T-helper 1 cell treated with Interleukin-12 subunit alpha and Interleukin-12 subunit beta and Interleukin-4 antibody, amounts not matched to agents 30 ng/mL and 1 ng/mL, for 36 hours (primary cell): Measurements from ENCODE around the gene PSAT1. TPM values are rescaled to one million over a fixed set of nuclear protein-coding genes. Genes with fewer than 3 reads are reported as not detected.
"Not testable (repeated sequence)": the region's sequence is repeated elsewhere in the genome, so short reads cannot be mapped to it uniquely, and the experiment has no call there.

Experiments used
- intact Hi-C: fragments of 100-400 bp; cut with micrococcal nuclease; formaldehyde crosslinking; loops from one replicate; pipeline ENCODE4 v1.15.1; 2024
- total RNA-seq: library from RNA; stranded (reverse); gene quantifications from 2 replicates; pipeline ENCODE4 v1.2.3, GENCODE V29; 2022

PSAT1 gene
- 65.7 and 67.8 TPM in 2 replicates for total RNA-seq

GRCh38 chr9:78296893-78297671, at the start of gene PSAT1:
Gene PSAT1 (plus strand): TSS chr9:78297125. CDS start chr9:78297211, 86 bp downstream.
- intact Hi-C loops: loop anchor here (1.0 to 10.0 kb wide), 10 partner anchors 36 to 1902 kb away; partner anchors contain the start of genes CEP78, GCNT1, RFK and TLE4

- intact Hi-C loops: no loop called here
Observed at GRCh38 chr9:78248635-78249034, 48.3 kb upstream of the PSAT1 start.

GRCh38 chr9:78249542-78249941, 47.4 kb upstream of the PSAT1 start:
- intact Hi-C loops: no loop called here

DNA sequence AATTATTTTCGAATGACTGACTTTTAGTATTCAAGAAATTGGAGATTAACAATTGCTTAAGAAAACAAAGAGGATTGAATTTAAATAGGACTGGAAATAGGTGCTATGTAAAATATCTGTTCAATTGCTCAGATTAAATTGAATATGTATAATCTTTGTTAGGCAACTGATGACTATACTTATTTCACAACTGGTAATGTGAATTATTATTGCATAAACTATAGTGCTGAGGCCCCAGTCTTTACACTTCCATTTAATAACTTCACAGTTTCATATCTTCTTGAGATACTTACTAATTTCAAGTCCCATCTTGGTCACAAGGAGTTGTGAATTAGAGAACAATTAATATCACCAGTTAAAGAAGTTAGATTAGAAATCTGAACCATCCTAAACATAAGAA, 44.3 kb upstream of the PSAT1 start:
- intact Hi-C loops: no loop called here

GRCh38 chr9:78253285-78253684, 43.6 kb upstream of the PSAT1 start:
- intact Hi-C loops: no loop called here

GRCh38 chr9:78261403-78262001, 35.4 kb upstream of the PSAT1 start:
- intact Hi-C loops: loop anchor here (1.0 to 5.0 kb wide), 4 partner anchors 25 to 108 kb away; partner anchors contain the start of genes CEP78 and PSAT1

DNA sequence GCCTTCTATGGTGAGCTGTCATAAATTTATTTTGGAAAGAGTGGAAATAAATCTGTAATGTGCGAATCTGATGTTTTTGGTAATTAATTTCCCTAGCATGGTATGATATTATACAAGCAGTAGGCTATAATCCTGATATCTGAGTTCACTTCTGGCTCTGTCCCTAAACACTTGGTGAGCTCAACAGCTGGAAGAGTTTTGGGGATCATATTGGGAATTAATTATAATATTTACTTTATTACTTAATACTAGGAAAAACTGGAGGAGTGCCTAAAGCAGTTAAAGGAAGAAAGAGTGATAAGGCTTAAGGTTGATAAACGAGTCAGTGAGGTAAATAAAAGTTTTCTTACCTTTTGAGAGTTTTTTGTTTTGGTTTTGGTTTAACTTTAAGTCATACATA, 34.3 kb upstream of the PSAT1 start:
- intact Hi-C loops: loop anchor here (5.0 kb wide), 1 partner anchor 90 kb away; no protein-coding TSS in a partner anchor

DNA sequence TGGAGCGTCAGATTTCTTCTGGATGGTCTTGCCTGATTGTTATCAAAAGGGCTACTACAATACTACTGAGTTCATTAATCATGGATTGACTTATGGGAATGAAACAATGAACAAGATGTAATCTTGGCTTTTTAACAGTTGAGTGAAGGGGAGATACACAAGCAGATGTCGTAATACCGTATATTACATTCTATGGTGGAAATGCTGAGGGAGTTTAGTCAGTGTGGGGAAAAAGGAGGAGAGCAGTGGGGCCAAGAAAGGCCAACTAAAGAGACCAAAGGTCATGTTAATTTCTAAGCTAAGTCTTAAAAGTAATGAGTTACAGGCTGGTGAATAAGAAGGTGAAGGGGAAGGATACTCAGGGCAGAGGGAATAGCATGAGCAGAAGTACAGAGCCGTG, 29.0 kb upstream of the PSAT1 start:
- intact Hi-C loops: no loop called here

- intact Hi-C loops: no loop called here
Observed at GRCh38 chr9:78269784-78270183, 27.1 kb upstream of the PSAT1 start.

- intact Hi-C loops: no loop called here
Observed at GRCh38 chr9:78272307-78272706, 24.6 kb upstream of the PSAT1 start.

- intact Hi-C loops: no loop called here
Observed at GRCh38 chr9:78273761-78274160, 23.2 kb upstream of the PSAT1 start.

GRCh38 chr9:78278177-78278777, 18.6 kb upstream of the PSAT1 start:
- intact Hi-C loops: no loop called here

DNA sequence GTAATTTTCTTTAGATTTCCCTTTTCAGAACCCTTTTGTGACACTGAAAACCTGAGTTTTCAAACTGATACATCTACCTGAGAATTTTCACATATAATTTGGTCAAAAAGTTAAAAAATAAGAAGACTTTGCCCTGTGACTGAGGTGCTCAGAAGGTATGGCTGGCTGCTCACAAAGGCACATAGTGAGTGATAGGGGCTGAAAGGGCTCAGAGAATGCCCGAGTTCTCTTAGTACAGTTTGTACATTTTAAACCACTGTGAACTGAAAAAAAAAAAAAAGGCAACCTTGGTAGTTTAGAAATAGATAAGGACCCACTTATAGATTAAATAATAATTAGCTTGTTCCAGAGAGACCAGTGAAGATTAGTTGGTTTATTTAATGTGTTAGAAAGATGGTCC, 18.1 kb upstream of the PSAT1 start:
- intact Hi-C loops: no loop called here

DNA sequence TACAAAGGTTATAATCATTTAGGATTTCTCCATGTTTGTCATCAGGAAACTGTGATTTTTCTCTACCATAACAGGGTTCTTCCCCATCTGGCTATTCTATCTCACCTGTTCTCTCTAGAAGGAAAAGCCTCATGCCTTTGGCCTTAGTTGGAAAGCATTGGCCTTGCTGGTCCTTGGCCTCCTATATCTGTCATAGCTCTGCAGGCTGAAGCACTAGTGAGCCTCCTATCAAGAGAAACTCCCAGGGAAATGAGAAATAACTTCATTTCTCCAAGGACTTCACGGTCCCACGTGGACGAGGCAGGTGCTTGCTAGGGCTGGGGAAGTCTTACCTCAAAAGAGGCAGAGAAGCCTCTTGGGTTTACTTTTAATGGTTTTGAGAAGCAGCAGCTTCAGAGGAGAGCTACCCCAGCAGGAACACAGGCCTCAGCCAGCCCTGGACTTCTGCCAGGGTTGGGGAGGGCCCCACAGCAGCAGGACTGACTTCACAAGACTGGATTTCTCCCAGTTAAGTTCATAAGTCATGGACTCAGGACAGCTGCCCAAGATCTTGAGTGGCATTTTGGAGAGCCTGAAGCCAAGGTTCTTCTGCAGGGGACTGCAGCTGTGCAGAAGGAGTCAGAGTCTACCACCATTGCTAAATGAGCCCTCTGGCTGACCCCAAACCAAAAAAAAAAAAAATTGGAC, 15.8 kb upstream of the PSAT1 start:
- intact Hi-C loops: no loop called here

GRCh38 chr9:78284181-78284580, 12.7 kb upstream of the PSAT1 start:
- intact Hi-C loops: not testable (repeated sequence)

DNA sequence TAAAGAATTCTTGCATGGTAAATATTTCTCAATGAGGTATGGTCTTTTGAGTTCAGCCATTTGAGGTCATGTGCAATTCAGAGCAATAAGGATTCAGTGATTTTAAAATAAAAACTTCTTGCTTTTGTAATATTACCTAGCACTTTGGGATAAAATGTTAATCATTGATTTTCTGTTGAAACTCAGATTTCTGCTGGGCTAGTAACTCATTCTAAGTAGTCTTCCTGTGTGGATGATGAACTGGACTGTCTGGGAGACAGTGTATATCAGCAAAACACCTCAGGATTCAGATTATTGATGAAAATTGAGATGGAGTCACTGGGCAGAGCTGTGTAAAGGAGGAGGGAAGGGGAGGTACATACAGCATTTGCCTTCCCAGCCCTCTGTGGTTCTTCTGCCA, 10.8 kb upstream of the PSAT1 start:
- intact Hi-C loops: no loop called here

DNA sequence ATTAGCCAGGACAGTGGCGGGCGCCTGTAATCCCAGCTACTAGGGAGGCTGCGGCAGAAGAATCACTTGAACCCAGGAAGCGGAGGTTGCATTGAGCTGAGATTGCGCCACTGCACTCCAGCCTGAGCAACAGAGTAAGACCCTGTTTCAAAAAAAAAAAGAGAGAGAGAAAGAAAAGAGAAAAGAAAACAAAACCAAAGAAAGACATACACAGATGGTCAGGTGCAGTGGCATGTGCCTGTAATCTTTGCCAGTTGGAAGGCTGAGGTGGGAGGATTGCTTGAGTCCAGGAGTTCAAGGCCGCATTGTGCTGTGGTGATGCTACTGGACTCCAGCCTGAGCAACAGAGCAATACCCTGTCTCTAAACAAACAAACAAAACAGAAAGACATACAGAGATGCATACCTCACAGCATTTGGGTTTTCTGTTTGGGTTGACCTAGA, 10.0 kb upstream of the PSAT1 start:
- intact Hi-C loops: no loop called here

DNA sequence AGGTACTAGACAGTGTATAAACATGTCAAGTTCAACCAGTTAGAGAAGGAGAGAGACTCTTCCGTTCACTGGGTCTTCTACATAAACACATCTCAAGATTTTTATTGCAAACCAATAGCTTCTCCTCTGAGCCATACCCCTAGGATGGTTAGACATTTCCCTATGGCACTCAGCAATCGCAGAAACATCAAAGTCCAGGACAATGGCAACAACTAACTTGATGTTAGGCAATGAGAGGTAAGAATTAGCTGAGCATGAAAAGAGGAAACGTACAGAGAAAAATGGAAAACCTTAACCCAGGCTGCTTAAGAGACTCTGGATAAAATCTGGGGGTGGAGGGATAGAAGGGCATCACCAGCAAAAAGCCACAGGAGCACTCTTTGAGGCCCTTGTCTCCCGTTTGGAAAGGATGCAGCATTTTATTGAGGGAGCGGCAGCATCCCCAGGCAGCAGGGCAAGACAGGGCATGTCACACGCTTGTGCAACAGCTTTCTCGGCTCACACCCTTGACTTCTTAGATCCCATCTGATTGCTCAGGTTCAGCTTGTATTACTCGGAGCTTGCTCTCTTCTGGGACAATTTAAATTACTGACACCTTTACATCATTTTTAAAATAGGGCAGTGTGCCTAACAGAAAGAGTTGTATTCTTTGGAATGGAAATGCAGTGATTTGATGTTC, 8.6 kb upstream of the PSAT1 start:
- intact Hi-C loops: no loop called here

GRCh38 chr9:78289474-78289873, 7.5 kb upstream of the PSAT1 start:
- intact Hi-C loops: no loop called here

DNA sequence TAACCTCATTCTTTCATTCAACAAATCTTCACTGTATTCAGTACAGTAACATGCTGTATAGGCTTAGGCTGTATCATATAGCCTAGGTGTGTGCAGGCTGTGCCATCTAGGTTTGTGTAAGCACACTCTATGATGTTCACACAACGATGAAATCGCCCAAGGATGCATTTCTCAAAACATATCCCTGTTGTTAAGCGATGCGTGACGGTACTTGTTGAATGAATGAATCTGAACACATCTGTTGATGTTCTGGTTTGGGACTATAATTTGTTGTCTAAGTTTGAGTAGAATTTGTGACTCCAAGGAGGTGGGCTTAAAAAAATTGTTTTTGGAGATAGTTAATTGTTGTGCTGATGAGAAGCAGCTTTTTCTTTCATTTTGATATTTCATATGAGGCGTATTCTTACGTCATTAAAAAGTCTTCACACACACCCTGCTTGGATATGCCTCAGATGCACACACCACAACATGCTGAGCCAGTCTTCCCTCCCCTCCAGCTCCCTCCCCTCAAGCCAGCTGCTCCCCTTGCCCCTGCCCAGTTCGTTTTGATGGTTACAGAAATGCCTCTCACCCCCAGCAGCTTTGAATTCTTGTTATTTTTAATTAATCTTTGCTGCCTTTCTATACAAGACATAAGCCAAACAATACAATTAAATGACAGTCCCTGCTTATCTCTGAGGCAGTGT, 5.5 kb upstream of the PSAT1 start:
- intact Hi-C loops: loop anchor here (10.0 kb wide), 2 partner anchors 837 to 1837 kb away; partner anchors contain the start of gene GCNT1
